ENCODE measurements around the gene EVA1A. TPM values are rescaled to one million over a fixed set of nuclear protein-coding genes. Genes with fewer than 3 reads are reported as not detected.

Gene EVA1A
- polyA plus RNA-seq, 1 donor (not counting 4 experiments of a cell fraction or from before 2014, with no cell fraction given): 11.5 TPM

GRCh38 chr2:75602724-75603342, 42.1 kb upstream of the EVA1A start:
- dilution Hi-C loops (cut with MboI; ENCODE audit: extremely low pct_ligation_motif_present, low sequenced_read_pairs): no loop called here

GRCh38 chr2:75600461-75601011, 39.8 kb upstream of the EVA1A start:
- Histone ChIP-seq H3K9me1 (ENCODE audit: control insufficient read depth, extremely low read depth, insufficient read depth, low read length) (no peaks in the 10 kb centered on the region), H2AFZ (ENCODE audit: control insufficient read depth, low read length) (peak overlapping the region; percentile 61), H3K9me3 (ENCODE audit: control insufficient read depth, low read depth, low read length) (no peaks in the 10 kb centered on the region), H3K9ac (ENCODE audit: control insufficient read depth, extremely low read depth, insufficient read depth, low read length) (peak overlapping the region; percentile 59), H4K20me1 (ENCODE audit: control insufficient read depth, extremely low read depth, insufficient read depth, low read length) (no peaks in the 10 kb centered on the region), H3K27ac (ENCODE audit: control insufficient read depth, insufficient read depth, low read length) (peak overlapping the region; percentile 87), H3K4me3 (ENCODE audit: control insufficient read depth in 2 of 3, extremely low read depth in 1 of 3, insufficient read depth in 2 of 3, low read depth in 1 of 3, low read length in 3 of 3) (no peak overlapping the region), H3K79me2 (ENCODE audit: control insufficient read depth, insufficient read depth, low read length) (no peaks in the 10 kb centered on the region), H3K36me3 (ENCODE audit: control insufficient read depth in 2 of 2, extremely low read depth in 1 of 2, insufficient read depth in 2 of 2, low read length in 2 of 2) (no peaks in the 10 kb centered on the region), H3K4me1 (ENCODE audit: control insufficient read depth, extremely low read depth, insufficient read depth, low read length) (peaks cover 62% of the 10 kb centered on the region), H3K4me2 (ENCODE audit: control insufficient read depth, extremely low read depth, insufficient read depth, low read depth, low read length) (peak overlapping the region; percentile 59), H3K27me3 (ENCODE audit: control insufficient read depth, extremely low read depth, insufficient read depth, low read length) (no peaks in the 10 kb centered on the region)
- peak; percentile 87 for DNase-seq (ENCODE audit: low read depth, low spot score)
- dilution Hi-C loops (cut with MboI; ENCODE audit: extremely low pct_ligation_motif_present, low sequenced_read_pairs): no loop called here
- no peak for TF ChIP-seq EZH2 (IDR thresholded peaks at IDR 0.05; ENCODE audit: low read length)
- no peak for TF ChIP-seq CTCF (optimal IDR thresholded peaks at IDR 0.05 in 1 of 3, IDR thresholded peaks at IDR 0.05 in 1 of 3, conservative IDR thresholded peaks at IDR 0.05 in 1 of 3; ENCODE audit: extremely low read depth in 1 of 3, insufficient read depth in 2 of 3, low read length in 3 of 3)
- peak; percentile 100 for FAIRE-seq

More at GRCh38 chr2:75602724-75603342, 42.1 kb upstream of the EVA1A start:
- Histone ChIP-seq H3K27me3 (ENCODE audit: control insufficient read depth, extremely low read depth, insufficient read depth, low read length) (no peaks in the 10 kb centered on the region), H3K4me2 (ENCODE audit: control insufficient read depth, extremely low read depth, insufficient read depth, low read depth, low read length) (peak overlapping the region; percentile 40), H3K27ac (ENCODE audit: control insufficient read depth, insufficient read depth, low read length) (peak overlapping the region; percentile 47), H4K20me1 (ENCODE audit: control insufficient read depth, extremely low read depth, insufficient read depth, low read length) (no peaks in the 10 kb centered on the region), H2AFZ (ENCODE audit: control insufficient read depth, low read length) (no peak overlapping the region), H3K4me1 (ENCODE audit: control insufficient read depth, extremely low read depth, insufficient read depth, low read length) (peaks cover 71% of the 10 kb centered on the region), H3K9me1 (ENCODE audit: control insufficient read depth, extremely low read depth, insufficient read depth, low read length) (no peaks in the 10 kb centered on the region), H3K79me2 (ENCODE audit: control insufficient read depth, insufficient read depth, low read length) (no peaks in the 10 kb centered on the region), H3K36me3 (ENCODE audit: control insufficient read depth in 2 of 2, extremely low read depth in 1 of 2, insufficient read depth in 2 of 2, low read length in 2 of 2) (no peaks in the 10 kb centered on the region), H3K9ac (ENCODE audit: control insufficient read depth, extremely low read depth, insufficient read depth, low read length) (no peak overlapping the region), H3K9me3 (ENCODE audit: control insufficient read depth, low read depth, low read length) (no peaks in the 10 kb centered on the region), H3K4me3 (ENCODE audit: control insufficient read depth in 2 of 3, extremely low read depth in 1 of 3, insufficient read depth in 2 of 3, low read depth in 1 of 3, low read length in 3 of 3) (no peak overlapping the region)
- DNase-seq (ENCODE audit: low read depth, low spot score): peak; percentile 92
- TF ChIP-seq EZH2 (IDR thresholded peaks at IDR 0.05; ENCODE audit: low read length) (no peak), CTCF (optimal IDR thresholded peaks at IDR 0.05 in 1 of 3, IDR thresholded peaks at IDR 0.05 in 1 of 3, conservative IDR thresholded peaks at IDR 0.05 in 1 of 3; ENCODE audit: extremely low read depth in 1 of 3, insufficient read depth in 2 of 3, low read length in 3 of 3) (no peak)
- peak; percentile 81 for FAIRE-seq
